ENCODE data around the gene DCC. TPM values are rescaled to one million over a fixed set of nuclear protein-coding genes. Genes with fewer than 3 reads are reported as not detected.

The DCC gene
- total and polyA plus RNA-seq, 9 of the 15 experiments (the other 6 are each of a cell fraction or from before 2014, with no cell fraction given), result not detected

- TF ChIP-seq FOXP4 (CRISPR knock-in tag; IDR thresholded peaks at IDR 0.05; ENCODE audit: borderline replicate concordance), result no peak
These were observed 1191.2 kb downstream of the DCC start (continued) for GRCh38 chr18:53531187-53531586.

DNA sequence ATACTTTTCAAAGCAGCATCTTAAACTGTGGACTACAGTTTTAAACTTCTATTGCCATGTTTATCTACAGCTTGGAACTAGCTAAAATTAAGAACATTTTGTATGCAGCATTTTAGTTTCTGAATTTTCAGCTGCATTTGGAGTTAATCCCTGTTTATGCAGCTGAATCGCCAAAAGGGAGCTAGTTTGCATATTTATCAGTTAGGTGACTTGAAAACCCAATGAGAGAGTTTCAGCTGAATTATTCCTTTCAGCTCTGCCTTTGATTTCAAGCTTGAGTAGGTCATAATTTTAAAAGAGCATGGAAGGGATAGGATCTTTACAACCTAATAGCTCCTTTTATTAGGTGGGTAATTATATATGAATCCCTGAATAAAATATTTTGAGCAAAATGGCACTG, 1191.9 kb downstream of the DCC start:
- WGBS (ENCODE audit: insufficient coverage, low coverage, missing lambda C conversion rate), result 0% methylated on average over 1 of the region's 1 CpG
- Histone ChIP-seq H3K27me3 (ENCODE audit: control insufficient read depth in 2 of 2, insufficient read depth in 2 of 2, low read length in 2 of 2) (no peaks in the 10 kb centered on the region), H2AFZ (ENCODE audit: low read depth, low read length) (no peak overlapping the region), H3K4me1 (replicated peaks in 1 of 2; ENCODE audit: control insufficient read depth in 2 of 2, insufficient read depth in 2 of 2, low read length in 2 of 2) (no peaks in the 10 kb centered on the region), H3K9me1 (ENCODE audit: control insufficient read depth, insufficient read depth, low read length) (no peaks in the 10 kb centered on the region), H3K79me2 (ENCODE audit: control insufficient read depth, insufficient read depth, low read length) (no peaks in the 10 kb centered on the region), H3K4me2 (ENCODE audit: insufficient read depth, low read length) (no peak overlapping the region), H3K4me3 (no peak overlapping the region), H3K9ac (ENCODE audit: insufficient read depth in 1 of 2, low read depth in 2 of 2, low read length in 2 of 2) (no peak overlapping the region), H3K9me3 (replicated peaks; ENCODE audit: control insufficient read depth, insufficient read depth, low read depth, low read length) (no peaks in the 10 kb centered on the region), H3K27ac (ENCODE audit: extremely low read depth, low read depth, low read length) (no peak overlapping the region), H4K20me1 (replicated peaks; ENCODE audit: control insufficient read depth, insufficient read depth, low read length) (no peaks in the 10 kb centered on the region), H3K36me3 (ENCODE audit: control insufficient read depth, insufficient read depth, low read length) (no peaks in the 10 kb centered on the region)
- CTCF ChIA-PET (ENCODE audit: low intra/inter-chr PET ratio), result no interaction called here
- no TSS peak for BruUV-seq (replicated peaks)
- intact Hi-C loops (cut with micrococcal nuclease) (no loop called here), in situ Hi-C loops (cut with MboI) (no loop called here)
- POLR2A ChIA-PET, result no interaction called here
- FAIRE-seq (no peak), DNase-seq (ENCODE audit: extremely low read depth in 1 of 4, low spot score in 3 of 4) (no peak), ATAC-seq (no peak)
- no peak for TF ChIP-seq HDAC6 (IDR thresholded peaks at IDR 0.05; ENCODE audit: low read depth, low read length)

DNA sequence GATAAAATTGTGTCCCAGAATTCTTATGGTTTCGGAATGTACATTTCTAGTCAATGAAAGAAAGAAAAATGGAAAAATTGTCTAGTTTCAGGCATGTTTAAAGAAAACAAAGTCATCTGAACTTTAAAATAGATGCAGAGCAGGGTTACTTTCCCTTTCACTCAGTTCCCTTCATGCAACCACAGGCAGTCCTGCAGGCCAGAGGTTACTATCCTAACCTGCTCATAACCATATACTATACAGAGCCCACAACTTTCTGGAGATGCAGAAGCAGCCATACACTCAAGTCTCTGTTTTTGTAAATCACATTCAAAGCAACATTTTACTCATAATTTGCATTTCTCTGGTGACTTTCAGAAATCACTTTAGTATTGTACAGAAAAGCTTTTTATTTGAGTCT, 1194.2 kb downstream of the DCC start:
- ChIA-PET POLR2A (no interaction called here), CTCF (ENCODE audit: low intra/inter-chr PET ratio) (no interaction called here)
- Histone ChIP-seq H3K9ac (ENCODE audit: insufficient read depth in 1 of 2, low read depth in 2 of 2, low read length in 2 of 2) (no peak overlapping the region), H4K20me1 (replicated peaks; ENCODE audit: control insufficient read depth, insufficient read depth, low read length) (no peaks in the 10 kb centered on the region), H3K4me2 (ENCODE audit: insufficient read depth, low read length) (no peak overlapping the region), H3K27ac (ENCODE audit: extremely low read depth, low read depth, low read length) (no peak overlapping the region), H2AFZ (ENCODE audit: low read depth, low read length) (no peak overlapping the region), H3K4me3 (no peak overlapping the region), H3K79me2 (ENCODE audit: control insufficient read depth, insufficient read depth, low read length) (no peaks in the 10 kb centered on the region), H3K4me1 (replicated peaks in 1 of 2; ENCODE audit: control insufficient read depth in 2 of 2, insufficient read depth in 2 of 2, low read length in 2 of 2) (no peaks in the 10 kb centered on the region), H3K36me3 (ENCODE audit: control insufficient read depth, insufficient read depth, low read length) (no peaks in the 10 kb centered on the region), H3K9me1 (ENCODE audit: control insufficient read depth, insufficient read depth, low read length) (no peaks in the 10 kb centered on the region), H3K9me3 (replicated peaks; ENCODE audit: control insufficient read depth, insufficient read depth, low read depth, low read length) (no peaks in the 10 kb centered on the region), H3K27me3 (ENCODE audit: control insufficient read depth in 2 of 2, insufficient read depth in 2 of 2, low read length in 2 of 2) (no peaks in the 10 kb centered on the region)
- BruUV-seq (replicated peaks), result no TSS peak
- intact Hi-C loops (cut with micrococcal nuclease), result no loop called here
- WGBS (ENCODE audit: insufficient coverage, low coverage, missing lambda C conversion rate), result no CpG with 5 or more reads among the region's 1 CpG
- TF ChIP-seq HDAC8 (tag; IDR thresholded peaks at IDR 0.05) (no peak), MAFG (tag; conservative IDR thresholded peaks at IDR 0.05) (no peak), CC2D1A (IDR thresholded peaks at IDR 0.05) (no peak), ZNF57 (CRISPR knock-in tag; IDR thresholded peaks at IDR 0.05) (no peak)
- TF ChIP-seq, protein P1, sequence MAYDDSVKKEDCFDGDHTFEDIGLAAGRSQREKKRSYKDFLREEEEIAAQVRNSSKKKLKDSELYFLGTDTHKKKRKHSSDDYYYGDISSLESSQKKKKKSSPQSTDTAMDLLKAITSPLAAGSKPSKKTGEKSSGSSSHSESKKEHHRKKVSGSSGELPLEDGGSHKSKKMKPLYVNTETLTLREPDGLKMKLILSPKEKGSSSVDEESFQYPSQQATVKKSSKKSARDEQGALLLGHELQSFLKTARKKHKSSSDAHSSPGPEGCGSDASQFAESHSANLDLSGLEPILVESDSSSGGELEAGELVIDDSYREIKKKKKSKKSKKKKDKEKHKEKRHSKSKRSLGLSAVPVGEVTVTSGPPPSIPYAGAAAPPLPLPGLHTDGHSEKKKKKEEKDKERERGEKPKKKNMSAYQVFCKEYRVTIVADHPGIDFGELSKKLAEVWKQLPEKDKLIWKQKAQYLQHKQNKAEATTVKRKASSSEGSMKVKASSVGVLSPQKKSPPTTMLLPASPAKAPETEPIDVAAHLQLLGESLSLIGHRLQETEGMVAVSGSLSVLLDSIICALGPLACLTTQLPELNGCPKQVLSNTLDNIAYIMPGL (CRISPR knock-in tag; IDR thresholded peaks at IDR 0.05), result no peak
- FAIRE-seq (no peak), ATAC-seq (no peak), DNase-seq (ENCODE audit: extremely low read depth in 1 of 4, low spot score in 3 of 4) (no peak)
- in situ Hi-C loops (cut with MboI), result no loop called here

All from K562 (cell line).